ENCODE results near the gene MPL. TPM values are rescaled to one million over a fixed set of nuclear protein-coding genes. Genes with fewer than 3 reads are reported as not detected.

The MPL gene
- total RNA-seq, 3 donors from 2014 or later, result not detected

GRCh38 chr1:43359696-43360095 is 22.1 kb downstream of the MPL start:
- no peak for TF ChIP-seq POLR2A (IDR thresholded peaks at IDR 0.05)
- H3K27ac ChIP-seq, result no peak overlapping the region
- H3K27me3 ChIP-seq, result no peaks in the 10 kb centered on the region
- H3K4me3 ChIP-seq, result no peak overlapping the region
- H3K9me3 ChIP-seq, result no peaks in the 10 kb centered on the region
- intact Hi-C loops (cut with DNase I; ENCODE audit: low total_unique reads), result no loop called here
- H3K4me1 ChIP-seq, result peaks cover 3% of the 10 kb centered on the region in 2 donors
- H3K36me3 ChIP-seq, result no peaks in the 10 kb centered on the region
- DNase-seq (ENCODE audit: low spot score in 2 of 2), result no peak

GRCh38 chr1:43360616-43361015 is 23.0 kb downstream of the MPL start:
- Histone ChIP-seq H3K9me3 (no peaks in the 10 kb centered on the region), H3K36me3 (no peaks in the 10 kb centered on the region), H3K4me3 (no peak overlapping the region), H3K4me1 (peaks cover 3 to 5% of the 10 kb centered on the region in 2 donors), H3K27me3 (no peaks in the 10 kb centered on the region), H3K27ac (no peak overlapping the region)
- intact Hi-C loops (cut with DNase I; ENCODE audit: low total_unique reads), result no loop called here
- DNase-seq (ENCODE audit: low spot score in 2 of 2), result no peak
- no peak for TF ChIP-seq CTCF (IDR thresholded peaks at IDR 0.05)
- no peak for TF ChIP-seq POLR2A (IDR thresholded peaks at IDR 0.05)
- TF ChIP-seq POLR2AphosphoS5 (IDR thresholded peaks at IDR 0.05), result no peak

- Histone ChIP-seq H3K4me3 (no peak overlapping the region), H3K27me3 (no peaks in the 10 kb centered on the region), H3K36me3 (no peaks in the 10 kb centered on the region), H3K4me1 (peaks cover 8 to 13% of the 10 kb centered on the region in 2 donors), H3K27ac (no peak overlapping the region), H3K9me3 (no peaks in the 10 kb centered on the region)
- no peak for DNase-seq (ENCODE audit: low spot score in 2 of 2)
- intact Hi-C loops (cut with DNase I; ENCODE audit: low total_unique reads), result no loop called here
- TF ChIP-seq CTCF (IDR thresholded peaks at IDR 0.05) (no peak), POLR2AphosphoS5 (IDR thresholded peaks at IDR 0.05) (no peak), POLR2A (IDR thresholded peaks at IDR 0.05) (no peak)
Measured at GRCh38 chr1:43363283-43363934, 25.8 kb downstream of the MPL start.

- Histone ChIP-seq H3K4me1 (peaks cover 10 to 18% of the 10 kb centered on the region in 2 donors), H3K4me3 (no peak overlapping the region), H3K36me3 (no peaks in the 10 kb centered on the region), H3K27ac (no peak overlapping the region), H3K9me3 (no peaks in the 10 kb centered on the region), H3K27me3 (no peaks in the 10 kb centered on the region)
- intact Hi-C loops (cut with DNase I; ENCODE audit: low total_unique reads), result no loop called here
- no peak for TF ChIP-seq CTCF (IDR thresholded peaks at IDR 0.05)
- no peak for TF ChIP-seq POLR2A (IDR thresholded peaks at IDR 0.05)
- TF ChIP-seq POLR2AphosphoS5 (IDR thresholded peaks at IDR 0.05), result no peak
- no peak for DNase-seq (ENCODE audit: low spot score in 2 of 2)
Measured at GRCh38 chr1:43363935-43364525, 26.4 kb downstream of the MPL start.

DNA sequence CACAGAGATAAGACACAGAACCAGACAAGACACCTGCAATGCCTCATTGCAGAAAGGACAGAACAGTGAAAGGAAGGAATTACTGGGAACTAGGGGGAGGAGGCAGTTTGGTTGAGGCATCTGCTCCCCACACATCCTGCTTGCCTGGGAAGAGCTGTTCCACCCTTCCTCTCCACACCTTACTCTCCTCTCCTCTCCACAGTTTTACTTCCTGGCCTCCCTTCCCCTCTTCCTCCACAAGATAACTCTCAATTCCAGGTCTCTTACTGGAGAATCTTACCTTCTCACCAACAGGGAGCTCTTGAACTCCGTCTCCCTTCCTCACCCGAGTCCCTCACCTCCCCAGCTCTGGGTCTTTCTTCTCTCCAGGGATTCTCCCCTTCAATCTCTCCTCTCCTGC is 28.1 kb downstream of the MPL start:
- H3K9me3 ChIP-seq, result no peaks in the 10 kb centered on the region
- H3K27ac ChIP-seq, result peak overlapping the region; percentile 94 to 98
- H3K4me1 ChIP-seq, result peaks cover 8 to 18% of the 10 kb centered on the region in 2 donors
- DNase-seq (ENCODE audit: low spot score in 2 of 2), result no peak
- intact Hi-C loops (cut with DNase I; ENCODE audit: low total_unique reads), result no loop called here
- peak overlapping the region in 2 of 3 donors; percentile 88 for H3K4me3 ChIP-seq
- TF ChIP-seq POLR2A (IDR thresholded peaks at IDR 0.05) (no peak), CTCF (IDR thresholded peaks at IDR 0.05) (no peak), POLR2AphosphoS5 (IDR thresholded peaks at IDR 0.05) (no peak)
- H3K36me3 ChIP-seq, result no peaks in the 10 kb centered on the region
- no peaks in the 10 kb centered on the region for H3K27me3 ChIP-seq
